CD4-positive, alpha-beta T cell treated with Interleukin-6 at 100 ng/mL for 8 hours (primary cell): Measurements from ENCODE around the gene MPZL2.

ENCODE experiments used
- DNase-seq: peaks from one replicate; pipeline ENCODE4 v3.0.0-alpha.2; 2020; ENCODE audit warnings: mixed read lengths, low spot score

The MPZL2 gene

DNA sequence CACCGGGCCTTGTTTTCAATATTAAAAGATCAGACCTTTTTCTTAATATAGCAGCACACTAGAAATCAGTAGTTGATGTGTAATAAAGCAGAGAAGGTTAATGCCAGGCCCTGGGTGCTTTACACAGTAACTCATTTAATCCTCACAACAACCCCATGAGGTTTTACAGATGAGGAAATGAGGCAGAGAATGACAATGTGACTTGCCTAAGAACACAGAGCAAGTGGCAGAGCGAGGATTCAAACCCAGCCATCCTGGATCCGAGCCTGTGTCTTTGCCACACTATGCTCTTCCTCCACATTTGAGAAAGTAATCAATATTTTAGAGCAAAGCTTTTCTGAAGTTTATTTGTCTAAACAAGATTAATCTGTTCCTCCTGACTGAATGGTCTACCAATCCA is 46.5 kb downstream of the MPZL2 start:
- peak; percentile 22 for DNase-seq

DNA sequence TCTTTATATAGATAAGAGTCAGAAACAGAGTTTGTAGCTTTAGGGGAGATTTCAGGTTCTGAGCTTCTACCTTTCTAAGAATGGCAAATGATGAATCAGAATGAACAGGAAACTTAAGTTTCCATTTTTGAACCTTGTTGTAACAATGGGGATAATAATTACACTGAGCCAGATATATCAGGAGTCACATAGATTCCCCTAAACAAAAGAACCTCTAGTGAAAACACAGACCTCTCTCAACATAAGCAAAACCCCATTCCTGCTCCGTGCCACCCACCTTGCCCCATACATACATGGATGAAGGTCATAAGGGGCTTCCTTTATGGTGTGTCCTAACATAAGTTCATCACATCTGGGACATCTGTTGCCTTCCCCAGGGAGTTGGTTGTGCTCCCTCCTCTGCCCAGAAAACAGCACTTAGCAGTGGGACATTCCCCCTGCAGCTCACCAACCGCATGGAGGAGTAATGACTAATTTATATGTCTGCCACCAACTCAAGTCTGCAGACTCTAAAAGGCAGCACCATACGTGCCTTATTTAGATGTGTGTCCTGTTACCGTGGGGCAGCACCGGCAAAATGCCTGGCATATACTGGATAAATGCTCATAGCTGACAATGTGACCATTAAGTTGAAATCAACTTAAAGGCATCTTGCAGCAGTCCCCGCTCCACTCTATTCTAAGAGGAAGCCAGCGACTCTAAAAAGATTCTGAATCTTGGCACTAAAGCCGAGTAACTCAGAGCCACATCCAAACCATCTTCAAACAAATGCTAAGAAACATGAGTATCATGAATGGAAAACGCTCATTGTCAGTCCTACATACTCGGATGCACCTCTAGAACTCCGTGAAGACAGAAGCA is 47.2 kb downstream of the MPZL2 start:
- DNase-seq = peak; percentile 39

DNA sequence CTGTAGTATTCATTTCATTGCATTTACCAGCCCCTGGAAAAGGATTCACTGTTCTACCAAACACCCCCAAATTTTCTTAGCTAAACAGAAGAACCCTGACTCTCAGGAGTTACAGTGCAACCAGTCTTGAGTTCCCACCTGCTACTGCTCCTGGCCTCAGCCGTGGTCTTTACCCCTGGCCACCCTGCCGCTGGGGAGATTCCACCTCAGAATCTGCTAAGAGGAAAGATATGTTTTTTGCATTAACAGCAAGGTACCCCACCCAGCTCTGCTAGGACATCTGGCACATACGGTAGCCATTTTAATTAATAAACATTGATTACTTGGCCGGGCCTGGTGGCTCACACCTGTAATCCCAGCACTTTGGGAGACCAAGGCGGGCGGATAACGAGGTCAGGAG is 48.3 kb downstream of the MPZL2 start:
- DNase-seq = no peak

DNA sequence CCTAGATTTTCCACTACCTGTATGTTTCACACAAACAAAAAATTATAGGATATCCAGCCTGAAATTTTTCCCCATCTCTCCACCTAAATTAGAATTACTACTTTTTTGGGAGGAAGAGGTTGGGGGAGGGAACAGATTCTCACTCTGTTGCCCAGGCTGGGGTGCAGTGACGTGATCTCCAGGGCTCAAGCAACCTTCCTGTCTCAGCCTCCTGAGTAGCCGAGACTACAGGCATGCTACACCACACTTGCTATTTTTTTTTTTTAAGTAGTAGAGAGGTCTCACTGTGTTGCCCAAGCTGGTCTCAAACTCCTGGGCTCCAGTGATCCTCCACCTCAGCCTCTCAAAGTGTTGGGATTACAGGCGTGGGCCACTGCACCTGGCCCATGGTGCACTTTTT is 48.8 kb downstream of the MPZL2 start:
- no peak for DNase-seq

DNA sequence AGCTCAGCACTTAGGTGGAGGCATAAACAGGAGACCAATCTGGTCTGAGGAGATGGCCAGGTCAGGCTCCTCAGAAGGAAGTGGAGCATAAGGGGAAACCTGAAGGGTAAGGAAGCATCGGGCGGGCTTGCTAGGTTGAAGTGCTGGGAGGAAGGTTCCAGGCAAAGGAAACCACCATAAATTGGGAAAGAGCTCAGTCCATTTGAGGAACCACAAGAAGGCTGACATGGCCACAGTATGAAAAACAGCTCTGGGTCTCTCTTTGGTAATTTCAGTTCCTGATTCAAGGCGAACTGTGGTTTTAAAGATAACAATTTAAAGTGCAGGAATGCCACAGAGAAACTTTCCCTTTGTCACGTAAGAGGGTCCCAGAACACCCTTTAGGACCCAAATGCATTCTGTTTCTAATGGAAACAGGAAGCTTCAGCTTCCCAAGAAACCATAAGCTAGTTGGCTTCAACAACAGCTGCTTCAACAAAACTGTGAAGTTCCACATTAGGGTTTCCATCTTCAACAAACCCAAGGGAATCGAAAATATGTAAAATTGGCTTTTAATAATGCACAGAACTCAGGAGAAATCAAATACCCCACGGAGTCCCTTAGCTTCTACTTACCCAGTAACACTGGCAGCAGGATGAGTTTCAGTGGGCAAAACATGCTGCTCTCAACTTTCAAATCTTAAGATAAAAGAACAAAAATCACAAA is 49.7 kb downstream of the MPZL2 start:
- no peak for DNase-seq

DNA sequence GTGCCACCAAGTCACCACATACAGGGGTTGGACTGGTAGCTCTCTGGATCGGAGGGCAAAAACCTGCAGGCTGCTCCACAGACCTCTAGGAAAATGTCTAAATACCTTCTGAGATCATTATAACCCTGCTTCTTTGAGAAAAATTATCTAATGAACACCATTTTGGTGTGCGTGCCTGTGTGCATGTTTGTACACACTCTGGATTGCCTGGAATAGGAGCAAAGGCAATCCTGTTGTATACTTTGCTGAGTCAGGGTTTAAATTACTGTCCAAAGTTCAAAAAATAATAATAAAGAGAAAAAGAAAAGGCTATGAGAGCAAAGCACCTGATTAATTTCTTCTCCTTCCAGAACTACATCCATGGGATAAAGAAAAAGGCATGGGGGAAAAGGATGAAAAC is 50.3 kb downstream of the MPZL2 start:
- no peak for DNase-seq

DNA sequence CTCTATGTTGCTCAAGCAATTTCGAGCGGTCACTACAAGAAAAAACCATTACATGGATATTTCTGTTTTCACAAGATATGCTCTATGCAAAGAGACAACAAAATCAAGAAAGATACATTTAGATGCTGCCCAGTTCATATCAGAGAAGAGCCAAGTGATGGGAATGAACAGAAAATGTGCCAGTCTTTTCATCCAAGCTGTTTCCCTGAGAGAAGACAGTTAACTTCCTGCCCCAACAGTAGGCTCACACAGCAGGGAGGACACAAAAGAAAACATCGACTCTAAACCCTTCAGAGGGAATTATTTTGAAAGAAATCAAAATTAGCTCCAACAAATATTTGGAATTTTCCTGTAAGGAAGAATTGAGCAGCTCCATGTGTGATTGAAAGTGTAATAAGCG is 50.9 kb downstream of the MPZL2 start:
- no peak for DNase-seq

DNA sequence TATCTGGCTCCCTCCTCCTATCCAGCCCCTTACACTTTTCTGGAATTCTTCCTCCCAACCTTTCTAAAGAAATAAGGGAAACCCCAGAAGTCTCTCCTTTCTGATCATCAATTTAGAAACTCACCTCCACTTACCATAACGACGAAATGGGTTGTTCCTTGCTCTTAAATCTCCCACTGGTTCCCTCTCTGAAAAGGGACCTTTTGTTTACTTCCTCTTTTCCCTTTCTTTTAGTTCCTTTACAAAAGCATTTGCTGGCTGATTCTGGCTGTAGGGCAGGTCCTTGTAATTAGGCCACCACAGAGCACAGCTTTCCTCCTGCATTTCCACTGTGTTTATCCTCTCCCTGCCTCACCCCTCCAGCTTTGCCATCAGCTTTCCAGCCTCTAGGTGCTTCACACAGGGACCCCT is 51.3 kb downstream of the MPZL2 start:
- no peak for DNase-seq

DNA sequence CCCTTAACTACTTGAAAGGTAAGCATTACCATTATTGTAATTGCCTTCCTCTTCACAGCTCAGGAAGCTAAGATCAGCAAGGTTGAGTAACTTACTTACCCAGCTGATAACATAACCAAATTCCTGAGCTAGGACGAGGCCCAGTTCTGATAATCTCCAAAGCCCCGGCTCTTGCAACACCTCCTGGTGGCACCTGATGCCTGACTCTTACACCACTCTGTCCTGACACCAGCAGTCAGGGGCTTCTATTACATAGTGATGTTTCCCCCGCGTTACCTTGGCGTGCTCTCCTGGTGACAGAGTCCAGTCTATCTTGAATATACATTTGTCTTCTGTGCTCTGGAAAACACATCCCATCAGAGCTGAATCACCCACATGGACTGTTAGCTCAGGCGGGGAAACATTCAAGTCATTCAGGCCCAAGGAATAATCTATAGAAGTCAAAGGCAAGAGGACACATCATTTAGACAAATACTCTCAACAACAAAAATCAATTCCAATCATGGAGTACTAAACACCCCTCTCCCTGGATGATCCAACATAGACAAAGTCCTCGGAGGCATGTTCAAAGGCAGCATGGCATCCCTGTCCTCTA is 51.9 kb downstream of the MPZL2 start:
- no peak for DNase-seq

DNA sequence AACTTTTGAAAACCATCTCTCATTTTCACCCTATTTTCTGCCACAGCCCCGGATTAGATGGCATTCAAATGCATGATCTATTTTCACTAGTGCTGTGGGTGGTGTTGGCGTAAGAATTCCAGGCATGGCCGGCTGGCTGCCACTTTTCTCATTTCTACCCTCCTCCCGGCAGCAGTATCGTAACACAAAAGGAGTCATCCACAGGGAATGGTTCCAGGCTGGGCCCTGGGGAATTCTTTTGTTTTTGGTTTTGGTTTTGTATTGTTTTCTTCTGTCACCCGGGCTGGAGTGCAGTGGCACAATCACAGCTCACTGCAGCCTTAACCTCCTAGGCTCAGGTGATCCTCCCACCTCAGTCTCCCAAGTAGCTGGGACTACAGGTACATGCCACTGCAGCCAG is 53.1 kb downstream of the MPZL2 start:
- DNase-seq = no peak

DNA sequence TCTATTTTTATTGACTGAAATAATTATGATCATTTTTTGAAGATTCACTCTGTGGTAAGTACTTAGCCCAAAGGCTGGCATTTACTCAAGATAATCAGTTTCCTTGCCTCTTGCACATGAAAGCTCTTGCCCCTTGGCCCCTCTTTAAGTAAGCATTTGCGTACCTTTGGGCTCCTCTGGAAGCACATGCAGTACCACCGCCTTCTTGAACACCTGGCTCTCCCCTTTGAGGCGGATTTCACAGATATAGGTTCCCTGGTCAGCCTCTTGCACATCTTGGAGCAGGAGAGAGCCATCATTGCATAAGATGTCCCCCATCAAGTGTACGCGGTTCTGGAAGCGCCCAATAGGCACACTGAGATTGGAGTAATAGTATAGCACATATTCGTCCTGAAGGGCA is 53.8 kb downstream of the MPZL2 start:
- DNase-seq = no peak

DNA sequence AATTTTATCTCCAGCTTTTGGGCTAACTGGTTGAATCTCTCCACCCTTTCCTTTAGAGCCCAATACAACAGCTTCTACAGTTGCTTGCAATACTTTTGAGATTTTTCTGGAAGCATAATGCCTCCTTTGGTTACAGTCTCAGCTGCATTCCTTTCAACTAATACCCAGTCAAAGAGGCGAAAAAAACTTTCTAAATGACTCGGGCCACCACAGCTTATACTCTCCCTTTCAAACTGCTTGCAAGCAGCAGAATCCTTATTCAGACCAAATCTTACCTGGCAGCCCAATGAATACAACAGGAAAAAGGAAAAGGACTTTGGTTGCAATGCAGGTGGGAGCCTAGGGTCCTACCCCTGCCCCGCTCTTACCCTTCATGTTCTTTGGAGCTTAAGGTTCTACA is 55.1 kb downstream of the MPZL2 start:
- DNase-seq = no peak

DNA sequence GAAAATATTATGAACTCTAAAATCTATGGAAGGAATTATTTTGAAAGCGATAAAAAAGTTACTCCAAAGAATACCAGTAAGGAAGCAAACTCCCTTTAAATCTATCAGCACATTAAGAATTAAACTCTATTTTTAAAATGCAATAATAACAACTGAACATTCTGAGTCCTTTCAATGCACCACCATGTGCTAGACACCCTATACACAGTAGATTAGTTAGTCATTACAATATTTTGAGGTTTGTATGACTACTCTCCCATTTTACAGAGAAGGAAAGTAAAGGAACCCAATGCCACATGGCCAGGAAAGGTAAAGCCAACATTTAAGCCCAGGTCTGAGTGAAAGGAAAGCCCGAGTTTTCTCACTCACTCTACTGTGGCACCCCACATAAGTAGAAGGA is 57.0 kb downstream of the MPZL2 start:
- no peak for DNase-seq

DNA sequence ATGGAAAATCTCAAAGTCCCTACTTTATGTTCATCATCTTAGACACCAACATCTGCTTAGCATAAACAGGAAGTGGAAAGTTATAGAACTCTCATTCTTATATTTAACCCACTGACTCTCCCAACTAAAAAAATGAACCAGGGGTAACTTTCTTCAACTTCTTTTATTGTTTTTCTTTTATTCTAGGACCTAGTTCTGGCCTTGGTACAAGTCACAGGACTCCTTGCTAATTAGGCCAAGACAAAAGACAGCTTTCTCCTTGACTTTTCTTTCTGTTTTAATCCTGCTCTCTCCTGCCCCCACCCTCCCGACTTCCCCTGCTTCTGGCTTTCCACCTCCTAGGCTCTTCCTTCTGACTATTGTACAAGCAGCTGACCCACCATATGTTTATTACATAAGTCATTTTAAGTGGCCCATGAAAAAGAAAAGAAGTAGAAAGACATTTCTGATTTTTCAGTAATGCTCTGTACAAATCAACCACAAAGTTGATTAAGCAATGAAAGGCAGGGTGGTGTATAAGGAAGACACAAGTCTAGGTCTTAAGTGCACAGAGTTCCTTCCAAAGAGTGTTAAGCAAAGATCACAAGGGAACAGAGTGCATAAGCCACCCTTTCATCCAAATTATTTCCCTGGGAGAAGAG is 57.6 kb downstream of the MPZL2 start:
- DNase-seq = no peak

DNA sequence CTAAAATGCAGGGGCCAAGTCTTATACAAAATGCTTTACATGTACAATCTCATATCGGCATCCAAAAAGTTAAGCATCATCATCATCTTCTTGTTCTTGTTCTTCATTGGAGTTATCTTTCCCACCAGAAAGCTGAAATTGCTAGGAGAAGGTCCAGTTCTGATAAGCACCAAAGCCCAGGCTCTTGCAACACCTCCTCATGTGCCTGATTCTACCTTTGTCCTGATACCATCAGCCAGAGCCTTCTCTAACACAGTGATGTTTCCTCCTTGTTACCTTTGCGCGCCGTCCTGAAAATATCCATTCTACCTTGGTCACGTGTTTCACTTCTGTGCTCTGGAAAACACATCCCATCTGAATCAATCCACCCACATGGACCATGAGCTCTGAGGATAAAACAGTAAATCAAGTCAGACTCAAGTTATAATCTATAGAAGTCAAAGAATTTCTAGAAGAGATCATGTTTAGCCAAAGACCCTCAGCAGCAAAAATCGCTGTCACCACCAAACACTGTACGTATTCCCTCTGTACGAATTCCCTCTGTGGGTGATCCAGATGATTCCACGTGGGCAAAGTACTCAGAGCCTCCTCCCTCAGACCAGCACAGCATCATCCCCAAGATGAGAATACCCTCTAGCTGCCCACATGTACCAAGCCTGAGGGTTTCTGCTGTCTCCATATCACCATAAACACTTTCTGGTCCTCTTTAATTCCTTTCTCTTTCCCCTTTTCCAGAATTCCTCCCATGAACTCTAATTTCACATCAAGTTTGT is 58.3 kb downstream of the MPZL2 start:
- DNase-seq = no peak
